Measurements from ENCODE around the gene ARHGAP23.

Gene ARHGAP23

DNA sequence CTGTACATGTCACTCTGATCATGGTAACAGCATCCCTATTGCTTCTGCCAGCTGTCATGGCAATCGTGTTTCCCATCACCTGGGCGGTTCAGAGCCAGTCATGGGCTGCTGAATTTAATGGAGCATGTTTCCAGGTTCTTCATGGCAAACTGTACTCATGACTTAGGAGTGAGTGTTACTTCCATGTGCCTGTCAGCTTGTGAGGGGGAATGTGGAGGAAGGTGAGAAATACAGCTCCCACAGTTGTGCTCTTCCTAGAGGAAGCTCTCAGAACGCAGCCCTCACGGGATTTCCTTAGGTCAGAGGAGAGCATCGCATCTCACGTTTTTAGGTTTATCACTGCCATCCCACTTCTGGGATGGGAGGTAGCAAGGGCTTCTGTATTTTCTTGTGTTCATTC, 28.0 kb upstream of the ARHGAP23 start:
- TF ChIP-seq POLR2AphosphoS5 (IDR thresholded peaks at IDR 0.05; ENCODE audit: low read depth, low read length) (no peak), SIN3A (IDR thresholded peaks at IDR 0.05; ENCODE audit: borderline replicate concordance, insufficient read depth, low read length) (no peak), TAF1 (IDR thresholded peaks at IDR 0.05; ENCODE audit: borderline replicate concordance, insufficient read depth, low read length) (no peak), FOXP2 (optimal IDR thresholded peaks at IDR 0.05; ENCODE audit: borderline replicate concordance, extremely low read depth, extremely low read length, insufficient read depth) (no peak)
- TF ChIP-seq, protein P1, sequence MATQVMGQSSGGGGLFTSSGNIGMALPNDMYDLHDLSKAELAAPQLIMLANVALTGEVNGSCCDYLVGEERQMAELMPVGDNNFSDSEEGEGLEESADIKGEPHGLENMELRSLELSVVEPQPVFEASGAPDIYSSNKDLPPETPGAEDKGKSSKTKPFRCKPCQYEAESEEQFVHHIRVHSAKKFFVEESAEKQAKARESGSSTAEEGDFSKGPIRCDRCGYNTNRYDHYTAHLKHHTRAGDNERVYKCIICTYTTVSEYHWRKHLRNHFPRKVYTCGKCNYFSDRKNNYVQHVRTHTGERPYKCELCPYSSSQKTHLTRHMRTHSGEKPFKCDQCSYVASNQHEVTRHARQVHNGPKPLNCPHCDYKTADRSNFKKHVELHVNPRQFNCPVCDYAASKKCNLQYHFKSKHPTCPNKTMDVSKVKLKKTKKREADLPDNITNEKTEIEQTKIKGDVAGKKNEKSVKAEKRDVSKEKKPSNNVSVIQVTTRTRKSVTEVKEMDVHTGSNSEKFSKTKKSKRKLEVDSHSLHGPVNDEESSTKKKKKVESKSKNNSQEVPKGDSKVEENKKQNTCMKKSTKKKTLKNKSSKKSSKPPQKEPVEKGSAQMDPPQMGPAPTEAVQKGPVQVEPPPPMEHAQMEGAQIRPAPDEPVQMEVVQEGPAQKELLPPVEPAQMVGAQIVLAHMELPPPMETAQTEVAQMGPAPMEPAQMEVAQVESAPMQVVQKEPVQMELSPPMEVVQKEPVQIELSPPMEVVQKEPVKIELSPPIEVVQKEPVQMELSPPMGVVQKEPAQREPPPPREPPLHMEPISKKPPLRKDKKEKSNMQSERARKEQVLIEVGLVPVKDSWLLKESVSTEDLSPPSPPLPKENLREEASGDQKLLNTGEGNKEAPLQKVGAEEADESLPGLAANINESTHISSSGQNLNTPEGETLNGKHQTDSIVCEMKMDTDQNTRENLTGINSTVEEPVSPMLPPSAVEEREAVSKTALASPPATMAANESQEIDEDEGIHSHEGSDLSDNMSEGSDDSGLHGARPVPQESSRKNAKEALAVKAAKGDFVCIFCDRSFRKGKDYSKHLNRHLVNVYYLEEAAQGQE (IDR thresholded peaks at IDR 0.05; ENCODE audit: insufficient read depth in 1 of 2, low read depth in 2 of 2, low read length in 2 of 2) = no peak

DNA sequence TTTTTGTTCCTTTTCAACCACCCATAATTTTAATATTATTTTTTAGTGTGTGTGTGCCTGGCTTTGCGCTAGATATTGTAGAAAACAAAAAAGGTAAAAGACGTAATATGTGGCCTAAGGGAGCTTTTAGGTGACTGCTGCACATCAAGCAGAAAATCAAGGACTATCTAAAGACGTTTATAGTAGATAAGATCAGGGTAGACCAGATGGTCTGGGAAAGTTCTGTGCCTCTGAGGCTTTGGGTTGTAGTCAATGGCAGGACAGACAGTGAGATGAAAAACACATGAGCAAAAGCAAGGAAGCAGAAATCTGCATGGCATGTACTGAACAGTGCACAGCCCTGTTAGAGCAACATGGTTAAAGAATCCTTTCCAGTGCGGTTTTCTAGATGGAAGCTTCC, 26.8 kb upstream of the ARHGAP23 start:
- TF ChIP-seq, protein P1 (IDR thresholded peaks at IDR 0.05; ENCODE audit: insufficient read depth in 1 of 2, low read depth in 2 of 2, low read length in 2 of 2) = no peak
- no peak for TF ChIP-seq TAF1 (IDR thresholded peaks at IDR 0.05; ENCODE audit: borderline replicate concordance, insufficient read depth, low read length)
- no peak for TF ChIP-seq FOXP2 (optimal IDR thresholded peaks at IDR 0.05; ENCODE audit: borderline replicate concordance, extremely low read depth, extremely low read length, insufficient read depth)
- no peak for TF ChIP-seq SIN3A (IDR thresholded peaks at IDR 0.05; ENCODE audit: borderline replicate concordance, insufficient read depth, low read length)
- no peak for TF ChIP-seq POLR2AphosphoS5 (IDR thresholded peaks at IDR 0.05; ENCODE audit: low read depth, low read length)

DNA sequence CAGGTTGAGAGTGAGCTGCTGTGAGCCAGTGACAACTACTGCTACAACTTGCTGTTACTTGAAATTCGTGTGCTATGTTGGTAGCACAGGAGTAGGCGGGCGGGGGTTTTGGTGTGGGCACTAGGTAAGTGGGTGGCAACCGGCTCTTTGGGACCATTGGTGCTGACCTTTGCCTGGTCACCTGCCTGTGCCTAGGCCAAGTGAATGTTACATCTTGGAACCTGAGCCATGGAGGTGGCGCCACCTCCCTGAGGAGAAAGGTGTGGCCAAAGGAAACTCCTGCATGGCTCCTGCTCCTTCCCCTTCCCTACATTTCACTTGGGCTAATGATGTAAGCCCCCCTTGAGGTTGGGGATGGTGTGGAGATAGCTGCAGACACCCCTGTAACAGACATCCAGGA, 25.4 kb upstream of the ARHGAP23 start:
- TF ChIP-seq TAF1 (IDR thresholded peaks at IDR 0.05; ENCODE audit: borderline replicate concordance, insufficient read depth, low read length) (no peak), FOXP2 (optimal IDR thresholded peaks at IDR 0.05; ENCODE audit: borderline replicate concordance, extremely low read depth, extremely low read length, insufficient read depth) (no peak), POLR2AphosphoS5 (IDR thresholded peaks at IDR 0.05; ENCODE audit: low read depth, low read length) (no peak), SIN3A (IDR thresholded peaks at IDR 0.05; ENCODE audit: borderline replicate concordance, insufficient read depth, low read length) (no peak)
- TF ChIP-seq, protein P1 (IDR thresholded peaks at IDR 0.05; ENCODE audit: insufficient read depth in 1 of 2, low read depth in 2 of 2, low read length in 2 of 2) = no peak

- TF ChIP-seq SIN3A (IDR thresholded peaks at IDR 0.05; ENCODE audit: borderline replicate concordance, insufficient read depth, low read length) (no peak), TAF1 (IDR thresholded peaks at IDR 0.05; ENCODE audit: borderline replicate concordance, insufficient read depth, low read length) (no peak), FOXP2 (optimal IDR thresholded peaks at IDR 0.05; ENCODE audit: borderline replicate concordance, extremely low read depth, extremely low read length, insufficient read depth) (no peak), POLR2AphosphoS5 (IDR thresholded peaks at IDR 0.05; ENCODE audit: low read depth, low read length) (no peak)
- TF ChIP-seq, protein P1 (IDR thresholded peaks at IDR 0.05; ENCODE audit: insufficient read depth in 1 of 2, low read depth in 2 of 2, low read length in 2 of 2) = no peak
Observed at GRCh38 chr17:38403491-38403890, 24.8 kb upstream of the ARHGAP23 start.
